H1 (cell line): ENCODE results near the gene TSC22D4. TPM values are rescaled to one million over a fixed set of nuclear protein-coding genes. Genes with fewer than 3 reads are reported as not detected.

ENCODE experiments used
- CTCF ChIA-PET: fragments of 300-600 bp; sonication (Branson Sonifier 250); formaldehyde crosslinking; loops from one replicate; lab custom pipeline; 2021; ENCODE audit not compliant: partially characterized antibody; lab: Charles Lee
- POLR2A ChIA-PET: fragments of 300-600 bp; sonication (Branson Sonifier 250); formaldehyde crosslinking; loops from one replicate; lab custom pipeline; 2021; ENCODE audit warnings: inconsistent platforms; ENCODE audit not compliant: partially characterized antibody; lab: Charles Lee
- DNase-seq, 2 experiments: peaks; one replicate each; pipeline versions ENCODE4 v3.0.0 to v3.0.0-alpha.2; 2010 to 2022; ENCODE audit warnings: low spot score in 2 of 2, low read depth in 1 of 2, mixed read lengths in 1 of 2
- FAIRE-seq: peaks from 2 replicates; lab custom pipeline; 2011; peaks lifted over from hg19 to GRCh38; lab: Jason Lieb, UNC
- H2AFZ ChIP-seq: 2 replicates; pipeline ENCODE4 v1.8.1; 2012; ENCODE audit warnings: low read length, inconsistent platforms
- H2AK5ac ChIP-seq: 2 replicates; pipeline ENCODE4 v1.6.1; 2013; ENCODE audit warnings: low read depth, low read length
- H2BK120ac ChIP-seq: replicated peaks from 2 replicates; pipeline ENCODE3; 2013; ENCODE audit warnings: low read depth, low read length, inconsistent platforms
- H2BK12ac ChIP-seq: 2 replicates; pipeline ENCODE4 v1.6.1; 2013; ENCODE audit warnings: low read depth, low read length
- H2BK15ac ChIP-seq: 2 replicates; pipeline ENCODE4 v1.6.1; 2013; ENCODE audit warnings: low read length
- H2BK20ac ChIP-seq: 2 replicates; pipeline ENCODE4 v1.6.1; 2013; ENCODE audit warnings: low read length
- H2BK5ac ChIP-seq: 2 replicates; pipeline ENCODE4 v1.6.1; 2013; ENCODE audit warnings: low read depth, low read length
- H3K14ac ChIP-seq: 2 replicates; pipeline ENCODE4 v1.6.1; 2013; ENCODE audit warnings: inconsistent platforms; ENCODE audit not compliant: insufficient read length
- H3K18ac ChIP-seq: 2 replicates; pipeline ENCODE4 v1.6.1; 2013; ENCODE audit warnings: low read length; ENCODE audit errors: extremely low read depth
- H3K23ac ChIP-seq: 2 replicates; pipeline ENCODE4 v1.6.1; 2013; ENCODE audit warnings: inconsistent platforms; ENCODE audit not compliant: insufficient read length
- H3K23me2 ChIP-seq: 2 replicates; pipeline ENCODE4 v1.6.1; 2013; ENCODE audit warnings: low read depth, low read length
- H3K27ac ChIP-seq: 2 replicates; pipeline ENCODE4 v1.6.1; 2011; ENCODE audit warnings: low read depth, low read length, inconsistent platforms
- H3K27me3 ChIP-seq, 4 experiments: replicated peaks in 1 of 4; 1 replicate in 1 of 4; 2 replicates in 3 of 4; pipeline versions ENCODE4 v1.6.1 to v1.8.1; 2011 to 2013; ENCODE audit warnings: low read length in 3 of 4, mild to moderate bottlenecking in 3 of 4, inconsistent platforms in 2 of 4, mixed read lengths in 2 of 4, moderate library complexity in 1 of 4; ENCODE audit not compliant: control insufficient read depth in 3 of 4, insufficient read depth in 3 of 4; ENCODE audit errors: extremely low read depth in 1 of 4
- H3K36me3 ChIP-seq, 4 experiments: 2 replicates each; pipeline versions ENCODE4 v1.6.1 to v1.8.1; 2011 to 2013; ENCODE audit warnings: mild to moderate bottlenecking in 4 of 4, low read length in 3 of 4, moderate library complexity in 2 of 4, control low read depth in 1 of 4, inconsistent platforms in 1 of 4; ENCODE audit not compliant: insufficient read depth in 4 of 4, control insufficient read depth in 2 of 4
- H3K4ac ChIP-seq: replicated peaks from 2 replicates; pipeline ENCODE3; 2013; ENCODE audit warnings: low read length, low read depth, mixed read lengths, inconsistent platforms; ENCODE audit not compliant: insufficient read length
- H3K4me1 ChIP-seq, 4 experiments: replicated peaks in 1 of 4; 1 replicate in 1 of 4; 2 replicates in 3 of 4; pipeline versions ENCODE4 v1.6.1 to v1.8.1; 2011 to 2013; ENCODE audit warnings: low read length in 3 of 4, inconsistent platforms in 2 of 4, mixed read lengths in 1 of 4; ENCODE audit not compliant: insufficient read depth in 4 of 4, control insufficient read depth in 3 of 4
- H3K4me2 ChIP-seq, 2 experiments: 2 replicates each; pipeline versions ENCODE4 v1.6.1 to v1.8.1; 2011 to 2013; ENCODE audit warnings: low read depth in 2 of 2, low read length in 2 of 2, control low read depth in 1 of 2, inconsistent platforms in 1 of 2, mild to moderate bottlenecking in 1 of 2; ENCODE audit not compliant: insufficient read depth in 1 of 2
- H3K4me3 ChIP-seq, 4 experiments: fragments of 200-600, 300-600 bp in 1 of 4; sonication (generic), shearing (Covaris generic), sonication (Bioruptor Twin) in 1 of 4; 2 replicates each; pipeline versions ENCODE4 v1.5.1 to v1.8.1; 2011 to 2016; ENCODE audit warnings: low read length in 4 of 4, low read depth in 3 of 4, control low read depth in 2 of 4, inconsistent platforms in 2 of 4, mild to moderate bottlenecking in 2 of 4, mixed read lengths in 1 of 4, moderate library complexity in 1 of 4; ENCODE audit not compliant: insufficient read depth in 2 of 4; ENCODE audit errors: extremely low read depth in 1 of 4
- H3K56ac ChIP-seq: replicated peaks from 2 replicates; pipeline ENCODE3; 2013; ENCODE audit warnings: low read depth, mild to moderate bottlenecking, mixed read lengths, low read length, inconsistent platforms; ENCODE audit not compliant: insufficient read length
- H3K79me1 ChIP-seq: 2 replicates; pipeline ENCODE4 v1.6.1; 2013; ENCODE audit warnings: low read depth, low read length, control low read depth
- H3K79me2 ChIP-seq, 2 experiments: 2 replicates each; pipeline versions ENCODE4 v1.6.1 to v1.8.1; 2012 to 2013; ENCODE audit warnings: low read length in 2 of 2, mild to moderate bottlenecking in 2 of 2, inconsistent platforms in 1 of 2; ENCODE audit not compliant: insufficient read depth in 2 of 2, control insufficient read depth in 1 of 2
- H3K9ac ChIP-seq, 4 experiments: replicated peaks in 1 of 4; 1 replicate in 1 of 4; 2 replicates in 3 of 4; pipeline versions ENCODE4 v1.6.1 to v1.8.1; 2011 to 2013; ENCODE audit warnings: low read depth in 3 of 4, low read length in 3 of 4, control low read depth in 2 of 4, mild to moderate bottlenecking in 2 of 4, moderate library complexity in 2 of 4, inconsistent platforms in 1 of 4; ENCODE audit errors: extremely low read depth in 1 of 4
- H3K9me3 ChIP-seq, 2 experiments: 2 replicates each; pipeline versions ENCODE4 v1.6.1 to v1.8.1; 2012 to 2013; ENCODE audit warnings: mild to moderate bottlenecking in 2 of 2, moderate library complexity in 2 of 2, control low read depth in 1 of 2, inconsistent platforms in 1 of 2, low read depth in 1 of 2, low read length in 1 of 2, mixed read lengths in 1 of 2; ENCODE audit not compliant: insufficient read depth in 2 of 2
- H4K20me1 ChIP-seq, 2 experiments: replicated peaks in 1 of 2; 2 replicates each; pipeline versions ENCODE3 to v1.8.1; 2011 to 2013; ENCODE audit warnings: inconsistent platforms in 2 of 2, low read length in 2 of 2, mild to moderate bottlenecking in 1 of 2; ENCODE audit not compliant: insufficient read depth in 2 of 2, control insufficient read depth in 1 of 2
- H4K5ac ChIP-seq: 2 replicates; pipeline ENCODE4 v1.6.1; 2013; ENCODE audit warnings: low read length, low read depth, mixed read lengths, inconsistent platforms; ENCODE audit not compliant: insufficient read length
- H4K8ac ChIP-seq: 2 replicates; pipeline ENCODE4 v1.8.0; 2013; ENCODE audit warnings: mild to moderate bottlenecking, moderate library complexity, low read length, inconsistent platforms; ENCODE audit not compliant: insufficient read depth; ENCODE audit errors: extremely low read depth
- H4K91ac ChIP-seq: replicated peaks from 2 replicates; pipeline ENCODE3; 2013; ENCODE audit warnings: low read length, mixed read lengths, inconsistent platforms; ENCODE audit not compliant: insufficient read length
- CREB1 ChIP-seq: IDR thresholded peaks from 2 replicates; pipeline ENCODE4 v1.6.1; 2012; ENCODE audit warnings: inconsistent platforms
- HDAC6 ChIP-seq: IDR thresholded peaks from one replicate; pipeline ENCODE4 v1.7.1; 2012; ENCODE audit warnings: low read depth, mild to moderate bottlenecking, inconsistent platforms, low read length, moderate library complexity
- KDM4A ChIP-seq: IDR thresholded peaks from one replicate; pipeline ENCODE4 v1.7.1; 2012; ENCODE audit warnings: low read depth, mild to moderate bottlenecking, moderate library complexity, low read length, inconsistent platforms; ENCODE audit not compliant: severe bottlenecking
- NANOG ChIP-seq: IDR thresholded peaks from 2 replicates; pipeline ENCODE4 v1.6.1; 2011; ENCODE audit warnings: low read length, low read depth, mild to moderate bottlenecking, inconsistent platforms; ENCODE audit not compliant: insufficient read depth, poor library complexity, severe bottlenecking
- NRF1 ChIP-seq: IDR thresholded peaks from 2 replicates; pipeline ENCODE4 v1.6.1; 2011; ENCODE audit warnings: mild to moderate bottlenecking, low read depth, low read length, improper control_type of control experiment
- SP4 ChIP-seq: IDR thresholded peaks from 2 replicates; pipeline ENCODE4 v1.6.1; 2012; ENCODE audit warnings: low read length, inconsistent platforms
- WGBS, 2 experiments: shearing (Covaris generic) in 1 of 2; methylation state at CpG; one replicate each; pipeline versions ENCODE4 v1.1.6 to v1.1.7; 2013 to 2015; ENCODE audit warnings: low lambda C conversion rate in 2 of 2, mixed read lengths in 2 of 2, inconsistent platforms in 1 of 2, low coverage in 1 of 2, missing lambda C conversion rate in 1 of 2; ENCODE audit not compliant: insufficient replicate concordance in 2 of 2, insufficient coverage in 1 of 2, insufficient read length in 1 of 2; ENCODE audit errors: extremely low coverage in 1 of 2, missing lambda C conversion rate in 1 of 2; 5-methylcytosine and 5-hydroxymethylcytosine counted together
- polyA plus RNA-seq, 7 experiments: library from polyadenylated mRNA; depleted of rRNA in 3 of 7; stranded (reverse) in 5 of 7; unstranded in 2 of 7; fragments of >200 nt in 5 of 7; fragments of 200-250 nt in 2 of 7; gene quantifications; 1 replicate in 5 of 7; 2 replicates in 1 of 7; 4 replicates in 1 of 7; pipeline versions ENCODE4 v1.2.1 to v1.2.3, GENCODE V29; 2011 to 2013; ENCODE audit warnings: missing spikeins in 2 of 7, mixed read lengths in 2 of 7
- total RNA-seq: library from RNA; stranded (reverse); fragmentation: NEBNext Ultra II Directional; extraction: Animal tissue kit (Norgen Biotek cat#: 25700); gene quantifications from 2 replicates; pipeline ENCODE4 v1.2.1, GENCODE V29; 2021
- TF ChIP-seq, protein P1 (sequence below): IDR thresholded peaks from 2 replicates; pipeline ENCODE4 v1.6.1; 2011; ENCODE audit warnings: low read length, improper control_type of control experiment
- TF ChIP-seq, protein P2 (sequence below), 3 experiments: IDR thresholded peaks; 1 replicate in 2 of 3; 2 replicates in 1 of 3; pipeline versions ENCODE4 v1.5.1 to v1.6.1; 2011; ENCODE audit warnings: low read length in 3 of 3, mild to moderate bottlenecking in 3 of 3, inconsistent platforms in 2 of 3, low read depth in 1 of 3, moderate library complexity in 1 of 3; ENCODE audit not compliant: insufficient read depth in 1 of 3; ENCODE audit errors: control extremely low read depth in 1 of 3

Gene TSC22D4
- total and polyA plus RNA-seq, 2 of the 8 experiments (the other 6 are each of a cell fraction or from before 2014, with no cell fraction given): 13.2 to 20.3 TPM

DNA sequence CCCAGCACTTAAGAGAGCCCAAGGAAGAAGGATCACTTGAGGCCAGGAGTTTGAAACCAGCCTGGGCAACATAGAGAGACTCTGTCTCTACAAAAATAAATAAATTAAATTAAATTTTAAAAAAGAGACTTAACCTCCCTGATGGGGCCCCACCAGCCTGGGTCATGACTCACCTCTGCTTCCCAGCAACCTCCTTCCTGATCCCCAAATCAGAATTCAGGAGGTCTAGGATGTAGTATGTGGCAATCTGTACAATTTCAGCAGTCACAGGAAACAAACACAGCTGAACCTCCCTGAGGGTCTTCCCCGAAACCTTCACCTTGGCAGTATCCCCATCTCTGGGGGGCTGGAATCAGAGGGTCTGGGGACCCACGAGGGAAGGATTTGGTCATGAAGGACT, 33.0 kb downstream of the TSC22D4 start:
- no peaks in the 10 kb centered on the region for H3K79me2 ChIP-seq
- no peaks in the 10 kb centered on the region for H3K23me2 ChIP-seq
- H4K8ac ChIP-seq: no peak overlapping the region
- FAIRE-seq (no peak), DNase-seq (no peak)
- no peak overlapping the region for H3K9ac ChIP-seq
- no peak overlapping the region for H2BK120ac ChIP-seq
- H2AFZ ChIP-seq: no peak overlapping the region
- WGBS, 2 experiments: 59% methylated on average over 2 of the region's 2 CpGs; no CpG with 5 or more reads in 1 of the 2 experiments
- no peaks in the 10 kb centered on the region for H3K79me1 ChIP-seq
- TF ChIP-seq CREB1: no peak
- no peak for TF ChIP-seq NRF1
- no peak for TF ChIP-seq HDAC6
- TF ChIP-seq, protein P1, sequence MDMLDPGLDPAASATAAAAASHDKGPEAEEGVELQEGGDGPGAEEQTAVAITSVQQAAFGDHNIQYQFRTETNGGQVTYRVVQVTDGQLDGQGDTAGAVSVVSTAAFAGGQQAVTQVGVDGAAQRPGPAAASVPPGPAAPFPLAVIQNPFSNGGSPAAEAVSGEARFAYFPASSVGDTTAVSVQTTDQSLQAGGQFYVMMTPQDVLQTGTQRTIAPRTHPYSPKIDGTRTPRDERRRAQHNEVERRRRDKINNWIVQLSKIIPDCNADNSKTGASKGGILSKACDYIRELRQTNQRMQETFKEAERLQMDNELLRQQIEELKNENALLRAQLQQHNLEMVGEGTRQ: no peak
- no peak for TF ChIP-seq SP4
- no peak for TF ChIP-seq KDM4A
- no peak for TF ChIP-seq NANOG
- TF ChIP-seq, protein P2, sequence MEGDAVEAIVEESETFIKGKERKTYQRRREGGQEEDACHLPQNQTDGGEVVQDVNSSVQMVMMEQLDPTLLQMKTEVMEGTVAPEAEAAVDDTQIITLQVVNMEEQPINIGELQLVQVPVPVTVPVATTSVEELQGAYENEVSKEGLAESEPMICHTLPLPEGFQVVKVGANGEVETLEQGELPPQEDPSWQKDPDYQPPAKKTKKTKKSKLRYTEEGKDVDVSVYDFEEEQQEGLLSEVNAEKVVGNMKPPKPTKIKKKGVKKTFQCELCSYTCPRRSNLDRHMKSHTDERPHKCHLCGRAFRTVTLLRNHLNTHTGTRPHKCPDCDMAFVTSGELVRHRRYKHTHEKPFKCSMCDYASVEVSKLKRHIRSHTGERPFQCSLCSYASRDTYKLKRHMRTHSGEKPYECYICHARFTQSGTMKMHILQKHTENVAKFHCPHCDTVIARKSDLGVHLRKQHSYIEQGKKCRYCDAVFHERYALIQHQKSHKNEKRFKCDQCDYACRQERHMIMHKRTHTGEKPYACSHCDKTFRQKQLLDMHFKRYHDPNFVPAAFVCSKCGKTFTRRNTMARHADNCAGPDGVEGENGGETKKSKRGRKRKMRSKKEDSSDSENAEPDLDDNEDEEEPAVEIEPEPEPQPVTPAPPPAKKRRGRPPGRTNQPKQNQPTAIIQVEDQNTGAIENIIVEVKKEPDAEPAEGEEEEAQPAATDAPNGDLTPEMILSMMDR (IDR thresholded peaks at IDR 0.05; ENCODE audit: control extremely low read depth in 1 of 3, insufficient read depth in 1 of 3, low read depth in 1 of 3, low read length in 3 of 3): no peak
- no peak overlapping the region for H3K23ac ChIP-seq
- H4K5ac ChIP-seq: no peak overlapping the region
- ChIA-PET CTCF (interaction anchor here (0.6 to 5.0 kb wide), 9 partner anchors 8 to 265 kb away, joined by 3 to 53 read pairs (median 4); partner anchors contain the start of gene MEPCE), POLR2A (interaction anchor here (0.6 to 6.2 kb wide), 4 partner anchors 10 to 23 kb away, joined by 3 to 62 read pairs (median 22); partner anchors contain the start of genes MEPCE, PPP1R35 and ZCWPW1)
- no peak overlapping the region for H3K18ac ChIP-seq
- H3K9me3 ChIP-seq: no peaks in the 10 kb centered on the region
- no peak overlapping the region for H3K4me2 ChIP-seq
- H3K27ac ChIP-seq: no peak overlapping the region
- H2BK5ac ChIP-seq: no peak overlapping the region
- no peak overlapping the region for H2BK15ac ChIP-seq
- no peaks in the 10 kb centered on the region for H3K36me3 ChIP-seq
- H2BK20ac ChIP-seq: no peak overlapping the region
- no peak overlapping the region for H3K14ac ChIP-seq
- no peak overlapping the region for H3K4ac ChIP-seq
- no peak overlapping the region for H3K4me3 ChIP-seq
- no peaks in the 10 kb centered on the region for H3K27me3 ChIP-seq
- no peak overlapping the region for H4K91ac ChIP-seq
- H3K56ac ChIP-seq: no peak overlapping the region
- no peak overlapping the region for H2AK5ac ChIP-seq
- no peaks in the 10 kb centered on the region for H4K20me1 ChIP-seq
- no peak overlapping the region for H2BK12ac ChIP-seq
- peaks cover 0 to 5% (median 2%) of the 10 kb centered on the region in 4 experiments; a peak in 3 of 7 replicates for H3K4me1 ChIP-seq
